ENCODE data around the gene TPX2.

DNA sequence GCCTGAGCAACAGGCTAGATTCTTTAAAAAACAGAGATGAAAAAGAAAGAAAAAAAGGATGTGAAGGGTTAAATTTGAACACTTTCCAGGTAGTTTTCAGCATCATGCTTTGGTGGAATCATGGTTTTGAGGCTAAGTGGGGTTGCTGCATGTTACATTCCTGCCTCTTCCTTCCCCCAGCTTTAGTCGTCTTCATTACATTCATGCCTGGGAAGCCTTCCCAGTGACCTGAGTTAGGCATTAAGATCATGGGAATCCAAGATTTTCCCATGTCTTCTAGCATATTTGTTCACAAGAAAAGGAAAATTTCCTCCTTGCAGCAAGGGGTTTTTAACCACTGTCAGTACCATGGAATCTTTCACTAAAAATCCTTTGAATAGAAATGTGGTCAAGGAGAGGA lies 12.0 kb downstream of the TPX2 start:
- TF ChIP-seq CTCF (IDR thresholded peaks at IDR 0.05; ENCODE audit: insufficient read depth, low read length, poor library complexity, severe bottlenecking) (no peak), EZH2phosphoT487 (conservative IDR thresholded peaks at IDR 0.05; ENCODE audit: low read length) (no peak)
